H1 (cell line): Measurements from ENCODE around the gene ST6GALNAC4. TPM values are rescaled to one million over a fixed set of nuclear protein-coding genes. Genes with fewer than 3 reads are reported as not detected.

Source experiments
- CTCF ChIA-PET: fragments of 300-600 bp; sonication (Branson Sonifier 250); formaldehyde crosslinking; loops from one replicate; lab custom pipeline; 2021; ENCODE audit not compliant: partially characterized antibody; lab: Charles Lee
- POLR2A ChIA-PET: fragments of 300-600 bp; sonication (Branson Sonifier 250); formaldehyde crosslinking; loops from one replicate; lab custom pipeline; 2021; ENCODE audit warnings: inconsistent platforms; ENCODE audit not compliant: partially characterized antibody; lab: Charles Lee
- DNase-seq, 2 experiments: peaks; one replicate each; pipeline versions ENCODE4 v3.0.0 to v3.0.0-alpha.2; 2010 to 2022; ENCODE audit warnings: low spot score in 2 of 2, low read depth in 1 of 2, mixed read lengths in 1 of 2
- FAIRE-seq: peaks from 2 replicates; lab custom pipeline; 2011; peaks lifted over from hg19 to GRCh38; lab: Jason Lieb, UNC
- H2AFZ ChIP-seq: 2 replicates; pipeline ENCODE4 v1.8.1; 2012; ENCODE audit warnings: low read length, inconsistent platforms
- H2AK5ac ChIP-seq: 2 replicates; pipeline ENCODE4 v1.6.1; 2013; ENCODE audit warnings: low read depth, low read length
- H2BK120ac ChIP-seq: replicated peaks from 2 replicates; pipeline ENCODE3; 2013; ENCODE audit warnings: low read depth, low read length, inconsistent platforms
- H2BK12ac ChIP-seq: 2 replicates; pipeline ENCODE4 v1.6.1; 2013; ENCODE audit warnings: low read depth, low read length
- H2BK15ac ChIP-seq: 2 replicates; pipeline ENCODE4 v1.6.1; 2013; ENCODE audit warnings: low read length
- H2BK20ac ChIP-seq: 2 replicates; pipeline ENCODE4 v1.6.1; 2013; ENCODE audit warnings: low read length
- H2BK5ac ChIP-seq: 2 replicates; pipeline ENCODE4 v1.6.1; 2013; ENCODE audit warnings: low read depth, low read length
- H3K14ac ChIP-seq: 2 replicates; pipeline ENCODE4 v1.6.1; 2013; ENCODE audit warnings: inconsistent platforms; ENCODE audit not compliant: insufficient read length
- H3K18ac ChIP-seq: 2 replicates; pipeline ENCODE4 v1.6.1; 2013; ENCODE audit warnings: low read length; ENCODE audit errors: extremely low read depth
- H3K23ac ChIP-seq: 2 replicates; pipeline ENCODE4 v1.6.1; 2013; ENCODE audit warnings: inconsistent platforms; ENCODE audit not compliant: insufficient read length
- H3K23me2 ChIP-seq: 2 replicates; pipeline ENCODE4 v1.6.1; 2013; ENCODE audit warnings: low read depth, low read length
- H3K27ac ChIP-seq: 2 replicates; pipeline ENCODE4 v1.6.1; 2011; ENCODE audit warnings: low read depth, low read length, inconsistent platforms
- H3K27me3 ChIP-seq, 4 experiments: replicated peaks in 1 of 4; 1 replicate in 1 of 4; 2 replicates in 3 of 4; pipeline versions ENCODE4 v1.6.1 to v1.8.1; 2011 to 2013; ENCODE audit warnings: low read length in 3 of 4, mild to moderate bottlenecking in 3 of 4, inconsistent platforms in 2 of 4, mixed read lengths in 2 of 4, moderate library complexity in 1 of 4; ENCODE audit not compliant: control insufficient read depth in 3 of 4, insufficient read depth in 3 of 4; ENCODE audit errors: extremely low read depth in 1 of 4
- H3K36me3 ChIP-seq, 4 experiments: 2 replicates each; pipeline versions ENCODE4 v1.6.1 to v1.8.1; 2011 to 2013; ENCODE audit warnings: mild to moderate bottlenecking in 4 of 4, low read length in 3 of 4, moderate library complexity in 2 of 4, control low read depth in 1 of 4, inconsistent platforms in 1 of 4; ENCODE audit not compliant: insufficient read depth in 4 of 4, control insufficient read depth in 2 of 4
- H3K4ac ChIP-seq: replicated peaks from 2 replicates; pipeline ENCODE3; 2013; ENCODE audit warnings: low read length, low read depth, mixed read lengths, inconsistent platforms; ENCODE audit not compliant: insufficient read length
- H3K4me1 ChIP-seq, 4 experiments: replicated peaks in 1 of 4; 1 replicate in 1 of 4; 2 replicates in 3 of 4; pipeline versions ENCODE4 v1.6.1 to v1.8.1; 2011 to 2013; ENCODE audit warnings: low read length in 3 of 4, inconsistent platforms in 2 of 4, mixed read lengths in 1 of 4; ENCODE audit not compliant: insufficient read depth in 4 of 4, control insufficient read depth in 3 of 4
- H3K4me2 ChIP-seq, 2 experiments: 2 replicates each; pipeline versions ENCODE4 v1.6.1 to v1.8.1; 2011 to 2013; ENCODE audit warnings: low read depth in 2 of 2, low read length in 2 of 2, control low read depth in 1 of 2, inconsistent platforms in 1 of 2, mild to moderate bottlenecking in 1 of 2; ENCODE audit not compliant: insufficient read depth in 1 of 2
- H3K4me3 ChIP-seq, 4 experiments: fragments of 200-600, 300-600 bp in 1 of 4; sonication (generic), shearing (Covaris generic), sonication (Bioruptor Twin) in 1 of 4; 2 replicates each; pipeline versions ENCODE4 v1.5.1 to v1.8.1; 2011 to 2016; ENCODE audit warnings: low read length in 4 of 4, low read depth in 3 of 4, control low read depth in 2 of 4, inconsistent platforms in 2 of 4, mild to moderate bottlenecking in 2 of 4, mixed read lengths in 1 of 4, moderate library complexity in 1 of 4; ENCODE audit not compliant: insufficient read depth in 2 of 4; ENCODE audit errors: extremely low read depth in 1 of 4
- H3K56ac ChIP-seq: replicated peaks from 2 replicates; pipeline ENCODE3; 2013; ENCODE audit warnings: low read depth, mild to moderate bottlenecking, mixed read lengths, low read length, inconsistent platforms; ENCODE audit not compliant: insufficient read length
- H3K79me1 ChIP-seq: 2 replicates; pipeline ENCODE4 v1.6.1; 2013; ENCODE audit warnings: low read depth, low read length, control low read depth
- H3K79me2 ChIP-seq, 2 experiments: 2 replicates each; pipeline versions ENCODE4 v1.6.1 to v1.8.1; 2012 to 2013; ENCODE audit warnings: low read length in 2 of 2, mild to moderate bottlenecking in 2 of 2, inconsistent platforms in 1 of 2; ENCODE audit not compliant: insufficient read depth in 2 of 2, control insufficient read depth in 1 of 2
- H3K9ac ChIP-seq, 4 experiments: replicated peaks in 1 of 4; 1 replicate in 1 of 4; 2 replicates in 3 of 4; pipeline versions ENCODE4 v1.6.1 to v1.8.1; 2011 to 2013; ENCODE audit warnings: low read depth in 3 of 4, low read length in 3 of 4, control low read depth in 2 of 4, mild to moderate bottlenecking in 2 of 4, moderate library complexity in 2 of 4, inconsistent platforms in 1 of 4; ENCODE audit errors: extremely low read depth in 1 of 4
- H3K9me3 ChIP-seq, 2 experiments: 2 replicates each; pipeline versions ENCODE4 v1.6.1 to v1.8.1; 2012 to 2013; ENCODE audit warnings: mild to moderate bottlenecking in 2 of 2, moderate library complexity in 2 of 2, control low read depth in 1 of 2, inconsistent platforms in 1 of 2, low read depth in 1 of 2, low read length in 1 of 2, mixed read lengths in 1 of 2; ENCODE audit not compliant: insufficient read depth in 2 of 2
- H4K20me1 ChIP-seq, 2 experiments: replicated peaks in 1 of 2; 2 replicates each; pipeline versions ENCODE3 to v1.8.1; 2011 to 2013; ENCODE audit warnings: inconsistent platforms in 2 of 2, low read length in 2 of 2, mild to moderate bottlenecking in 1 of 2; ENCODE audit not compliant: insufficient read depth in 2 of 2, control insufficient read depth in 1 of 2
- H4K5ac ChIP-seq: 2 replicates; pipeline ENCODE4 v1.6.1; 2013; ENCODE audit warnings: low read length, low read depth, mixed read lengths, inconsistent platforms; ENCODE audit not compliant: insufficient read length
- H4K8ac ChIP-seq: 2 replicates; pipeline ENCODE4 v1.8.0; 2013; ENCODE audit warnings: mild to moderate bottlenecking, moderate library complexity, low read length, inconsistent platforms; ENCODE audit not compliant: insufficient read depth; ENCODE audit errors: extremely low read depth
- H4K91ac ChIP-seq: replicated peaks from 2 replicates; pipeline ENCODE3; 2013; ENCODE audit warnings: low read length, mixed read lengths, inconsistent platforms; ENCODE audit not compliant: insufficient read length
- HDAC2 ChIP-seq, 2 experiments: fragments of 300-600 bp in 1 of 2; sonication (generic) in 1 of 2; IDR thresholded peaks; 2 replicates each; pipeline ENCODE4 v1.6.1; 2011 to 2012; ENCODE audit warnings: low read depth in 2 of 2, low read length in 2 of 2, mild to moderate bottlenecking in 2 of 2, moderate library complexity in 2 of 2, borderline replicate concordance in 1 of 2, inconsistent platforms in 1 of 2
- KDM5A ChIP-seq: fragments of 200-600 bp; IDR thresholded peaks from 2 replicates; pipeline ENCODE4 v1.7.1; 2012; ENCODE audit warnings: mild to moderate bottlenecking, low read length, inconsistent platforms, mixed read lengths
- PHF8 ChIP-seq: fragments of 200-600 bp; sonication (generic); conservative IDR thresholded peaks from 2 replicates; pipeline ENCODE4 v1.7.1; 2012; ENCODE audit warnings: low read depth, mild to moderate bottlenecking, inconsistent platforms, low read length, moderate library complexity
- POLR2A ChIP-seq, 2 experiments: IDR thresholded peaks; 1 replicate in 1 of 2; 2 replicates in 1 of 2; pipeline ENCODE4 v1.6.1; 2011; ENCODE audit warnings: low read depth in 2 of 2, low read length in 2 of 2, mild to moderate bottlenecking in 2 of 2; ENCODE audit errors: control extremely low read depth in 1 of 2
- RAD21 ChIP-seq, 2 experiments: IDR thresholded peaks in 1 of 2; conservative IDR thresholded peaks in 1 of 2; 2 replicates each; pipeline ENCODE4 v1.6.1; 2011; ENCODE audit warnings: low read depth in 2 of 2, low read length in 2 of 2, improper control_type of control experiment in 1 of 2, inconsistent platforms in 1 of 2, mild to moderate bottlenecking in 1 of 2, moderate library complexity in 1 of 2
- SAP30 ChIP-seq: fragments of 300-600 bp; sonication (generic); IDR thresholded peaks from 2 replicates; pipeline ENCODE4 v1.7.1; 2012; ENCODE audit warnings: low read length, moderate library complexity, mild to moderate bottlenecking, inconsistent platforms; ENCODE audit not compliant: insufficient read depth, insufficient replicate concordance
- SP2 ChIP-seq: IDR thresholded peaks from 2 replicates; pipeline ENCODE4 v1.6.1; 2012; ENCODE audit warnings: mild to moderate bottlenecking, low read length, inconsistent platforms
- SP4 ChIP-seq: IDR thresholded peaks from 2 replicates; pipeline ENCODE4 v1.6.1; 2012; ENCODE audit warnings: low read length, inconsistent platforms
- SRF ChIP-seq: IDR thresholded peaks from 2 replicates; pipeline ENCODE4 v1.6.1; 2011; ENCODE audit warnings: mild to moderate bottlenecking, low read depth, low read length, moderate library complexity
- WGBS, 2 experiments: shearing (Covaris generic) in 1 of 2; methylation state at CpG; one replicate each; pipeline versions ENCODE4 v1.1.6 to v1.1.7; 2013 to 2015; ENCODE audit warnings: low lambda C conversion rate in 2 of 2, mixed read lengths in 2 of 2, inconsistent platforms in 1 of 2, low coverage in 1 of 2, missing lambda C conversion rate in 1 of 2; ENCODE audit not compliant: insufficient replicate concordance in 2 of 2, insufficient coverage in 1 of 2, insufficient read length in 1 of 2; ENCODE audit errors: extremely low coverage in 1 of 2, missing lambda C conversion rate in 1 of 2; 5-methylcytosine and 5-hydroxymethylcytosine counted together
- polyA plus RNA-seq, 7 experiments: library from polyadenylated mRNA; depleted of rRNA in 3 of 7; stranded (reverse) in 5 of 7; unstranded in 2 of 7; fragments of >200 nt in 5 of 7; fragments of 200-250 nt in 2 of 7; gene quantifications; 1 replicate in 5 of 7; 2 replicates in 1 of 7; 4 replicates in 1 of 7; pipeline versions ENCODE4 v1.2.1 to v1.2.3, GENCODE V29; 2011 to 2013; ENCODE audit warnings: missing spikeins in 2 of 7, mixed read lengths in 2 of 7
- total RNA-seq: library from RNA; stranded (reverse); fragmentation: NEBNext Ultra II Directional; extraction: Animal tissue kit (Norgen Biotek cat#: 25700); gene quantifications from 2 replicates; pipeline ENCODE4 v1.2.1, GENCODE V29; 2021
- TF ChIP-seq, protein P1 (sequence below): IDR thresholded peaks from 2 replicates; pipeline ENCODE4 v1.6.1; 2012; ENCODE audit warnings: inconsistent platforms

ST6GALNAC4 gene
- total and polyA plus RNA-seq, 2 of the 8 experiments (the other 6 are each of a cell fraction or from before 2014, with no cell fraction given): 21.8 to 34.1 TPM

DNA sequence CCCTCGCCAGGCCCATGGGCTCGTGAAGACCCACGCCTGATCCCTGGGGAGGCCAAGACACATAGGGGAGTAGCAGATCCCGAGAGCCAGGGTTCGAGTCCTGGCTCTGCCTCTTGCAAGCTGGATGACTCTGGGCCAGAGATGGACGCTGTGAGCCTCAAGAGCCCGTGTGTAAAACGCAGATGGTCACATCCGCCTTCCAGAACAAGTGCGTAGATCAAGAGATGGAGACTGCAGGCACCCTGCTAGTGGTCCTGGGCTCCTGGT is 8.2 kb downstream of the ST6GALNAC4 start:
- no peaks in the 10 kb centered on the region for H3K9me3 ChIP-seq
- DNase-seq (no peak), FAIRE-seq (no peak)
- H2BK5ac ChIP-seq: no peak overlapping the region
- H4K8ac ChIP-seq: no peak overlapping the region
- no peaks in the 10 kb centered on the region for H3K27me3 ChIP-seq
- no peaks in the 10 kb centered on the region for H3K79me2 ChIP-seq
- H2AK5ac ChIP-seq: no peak overlapping the region
- H3K4me3 ChIP-seq: no peak overlapping the region
- POLR2A ChIA-PET: no interaction called here
- peaks cover 0 to 17% (median 6%) of the 10 kb centered on the region in 4 experiments; a peak in 6 of 7 replicates for H3K4me1 ChIP-seq
- H2BK12ac ChIP-seq: no peak overlapping the region
- H2AFZ ChIP-seq: no peak overlapping the region
- H3K9ac ChIP-seq: no peak overlapping the region
- H3K27ac ChIP-seq: no peak overlapping the region
- no peaks in the 10 kb centered on the region for H3K79me1 ChIP-seq
- no peak overlapping the region for H2BK120ac ChIP-seq
- H3K56ac ChIP-seq: no peak overlapping the region
- TF ChIP-seq POLR2A (IDR thresholded peaks at IDR 0.05; ENCODE audit: control extremely low read depth in 1 of 2, low read depth in 2 of 2, low read length in 2 of 2) (no peak), SP2 (no peak), HDAC2 (IDR thresholded peaks at IDR 0.05; ENCODE audit: borderline replicate concordance in 1 of 2, low read depth in 2 of 2, low read length in 2 of 2) (no peak), SAP30 (no peak), SRF (no peak), SP4 (no peak), RAD21 (IDR thresholded peaks at IDR 0.05 in 1 of 2, conservative IDR thresholded peaks at IDR 0.05 in 1 of 2; ENCODE audit: low read depth in 2 of 2, low read length in 2 of 2) (no peak), PHF8 (no peak), KDM5A (no peak)
- TF ChIP-seq, protein P1, sequence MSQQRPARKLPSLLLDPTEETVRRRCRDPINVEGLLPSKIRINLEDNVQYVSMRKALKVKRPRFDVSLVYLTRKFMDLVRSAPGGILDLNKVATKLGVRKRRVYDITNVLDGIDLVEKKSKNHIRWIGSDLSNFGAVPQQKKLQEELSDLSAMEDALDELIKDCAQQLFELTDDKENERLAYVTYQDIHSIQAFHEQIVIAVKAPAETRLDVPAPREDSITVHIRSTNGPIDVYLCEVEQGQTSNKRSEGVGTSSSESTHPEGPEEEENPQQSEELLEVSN: no peak
- H4K20me1 ChIP-seq: peaks cover 0 to 1% of the 10 kb centered on the region in 2 experiments
- H4K5ac ChIP-seq: no peak overlapping the region
- no peak overlapping the region for H2BK20ac ChIP-seq
- H4K91ac ChIP-seq: no peak overlapping the region
- H3K14ac ChIP-seq: no peak overlapping the region
- peaks cover 0 to 6% (median 0%) of the 10 kb centered on the region in 4 experiments; a peak in 1 of 8 replicates for H3K36me3 ChIP-seq
- no peak overlapping the region for H3K4ac ChIP-seq
- no peak overlapping the region for H3K23ac ChIP-seq
- no peak overlapping the region for H2BK15ac ChIP-seq
- H3K18ac ChIP-seq: no peak overlapping the region
- H3K4me2 ChIP-seq: no peak overlapping the region
- 95% methylated on average over 10 of the region's 10 CpGs; no CpG with 5 or more reads in 1 of the 2 experiments for WGBS, 2 experiments
- CTCF ChIA-PET: interaction anchor here (1.3 to 2.7 kb wide), 2 partner anchors 9 to 19 kb away, joined by 4 to 14 read pairs; partner anchors contain the start of gene ST6GALNAC4
- H3K23me2 ChIP-seq: no peaks in the 10 kb centered on the region
